ENCODE data around the gene DNA2.

DNA sequence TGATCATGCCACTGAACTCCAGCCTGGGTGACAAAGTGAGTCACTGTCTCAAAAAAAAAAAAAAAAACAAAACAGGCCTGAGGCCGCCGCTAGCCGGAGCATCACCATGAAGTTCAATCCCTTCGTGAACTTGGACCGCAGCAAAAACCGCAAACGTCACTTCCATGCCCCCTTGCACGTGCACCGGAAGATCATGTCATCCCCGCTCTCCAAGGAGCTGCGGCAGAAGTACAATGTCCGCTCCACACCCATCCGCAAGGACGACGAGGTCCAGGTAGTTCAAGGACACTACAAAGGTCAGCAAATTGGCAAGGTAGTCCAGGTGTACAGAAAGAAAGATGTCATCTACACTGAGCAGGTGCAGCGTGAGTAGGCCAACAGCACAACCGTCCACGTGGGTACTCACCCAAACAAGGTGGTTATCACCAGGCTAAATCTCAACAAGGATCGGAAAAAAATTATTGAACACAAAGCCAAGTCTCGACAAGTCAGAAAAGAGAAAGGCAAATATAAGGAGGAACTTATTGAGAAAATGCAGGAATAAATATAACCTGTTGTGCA, 47.2 kb downstream of the DNA2 start:
- TF ChIP-seq, protein P1, sequence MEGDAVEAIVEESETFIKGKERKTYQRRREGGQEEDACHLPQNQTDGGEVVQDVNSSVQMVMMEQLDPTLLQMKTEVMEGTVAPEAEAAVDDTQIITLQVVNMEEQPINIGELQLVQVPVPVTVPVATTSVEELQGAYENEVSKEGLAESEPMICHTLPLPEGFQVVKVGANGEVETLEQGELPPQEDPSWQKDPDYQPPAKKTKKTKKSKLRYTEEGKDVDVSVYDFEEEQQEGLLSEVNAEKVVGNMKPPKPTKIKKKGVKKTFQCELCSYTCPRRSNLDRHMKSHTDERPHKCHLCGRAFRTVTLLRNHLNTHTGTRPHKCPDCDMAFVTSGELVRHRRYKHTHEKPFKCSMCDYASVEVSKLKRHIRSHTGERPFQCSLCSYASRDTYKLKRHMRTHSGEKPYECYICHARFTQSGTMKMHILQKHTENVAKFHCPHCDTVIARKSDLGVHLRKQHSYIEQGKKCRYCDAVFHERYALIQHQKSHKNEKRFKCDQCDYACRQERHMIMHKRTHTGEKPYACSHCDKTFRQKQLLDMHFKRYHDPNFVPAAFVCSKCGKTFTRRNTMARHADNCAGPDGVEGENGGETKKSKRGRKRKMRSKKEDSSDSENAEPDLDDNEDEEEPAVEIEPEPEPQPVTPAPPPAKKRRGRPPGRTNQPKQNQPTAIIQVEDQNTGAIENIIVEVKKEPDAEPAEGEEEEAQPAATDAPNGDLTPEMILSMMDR (IDR thresholded peaks at IDR 0.05 in 2 of 3, conservative IDR thresholded peaks at IDR 0.05 in 1 of 3; ENCODE audit: borderline replicate concordance in 1 of 3, insufficient read depth in 1 of 3, low read depth in 2 of 3, low read length in 2 of 3): no peak
- TF ChIP-seq EZH2phosphoT487 (IDR thresholded peaks at IDR 0.05; ENCODE audit: borderline replicate concordance): no peak
- no peak for TF ChIP-seq EZH2 (IDR thresholded peaks at IDR 0.05)
- no peak for TF ChIP-seq MAX (IDR thresholded peaks at IDR 0.05)
- TF ChIP-seq POLR2A (IDR thresholded peaks at IDR 0.05; ENCODE audit: borderline replicate concordance, extremely low read depth, insufficient read depth, insufficient read length): no peak

Measured in HCT116 (cell line).